Endometrial microvascular endothelial cells (primary cell): ENCODE measurements around the gene UBTD2. TPM values are rescaled to one million over a fixed set of nuclear protein-coding genes. Genes with fewer than 3 reads are reported as not detected.
"Not testable (repeated sequence)": the region's sequence is repeated elsewhere in the genome, so short reads cannot be mapped to it uniquely, and the experiment has no call there.

ENCODE experiments used
- in situ Hi-C: cut with HindIII; loops from 2 replicates; pipeline ENCODE4 v1.10.0; 2017; ENCODE audit warnings: low sequenced_read_pairs, low pct_unique_long_range_greater_than_20kb; ENCODE audit errors: inconsistent ontology term
- total RNA-seq: library from RNA; depleted of rRNA; stranded (reverse); fragments of >200 nt; gene quantifications from one replicate; pipeline ENCODE4 v1.2.3, GENCODE V29; 2015; ENCODE audit errors: inconsistent ontology term

UBTD2 gene
- total RNA-seq, result 22.9 TPM

GRCh38 chr5:172283020-172283861, at the start of gene UBTD2:
Gene UBTD2, minus strand, starts transcription at chr5:172283764. Its CDS starts 99 bp downstream, at chr5:172283665.
- in situ Hi-C loops, result loop anchor here (25.0 kb wide), 1 partner anchor 196 kb away; no protein-coding TSS in a partner anchor

- in situ Hi-C loops, result not testable (repeated sequence)
These were observed 43.3 kb upstream of the UBTD2 start for GRCh38 chr5:172326901-172327300.

GRCh38 chr5:172325452-172325851, 41.9 kb upstream of the UBTD2 start:
- in situ Hi-C loops, result no loop called here

GRCh38 chr5:172322028-172322965, 38.7 kb upstream of the UBTD2 start:
- in situ Hi-C loops, result no loop called here

GRCh38 chr5:172321593-172321992, 38.0 kb upstream of the UBTD2 start:
- in situ Hi-C loops, result no loop called here

GRCh38 chr5:172319708-172320441, 36.3 kb upstream of the UBTD2 start:
- in situ Hi-C loops, result no loop called here

- in situ Hi-C loops, result no loop called here
These were observed 32.3 kb upstream of the UBTD2 start for GRCh38 chr5:172315587-172316493.

- in situ Hi-C loops, result no loop called here
These were observed 30.4 kb upstream of the UBTD2 start for GRCh38 chr5:172313915-172314314.

GRCh38 chr5:172312286-172312685, 28.7 kb upstream of the UBTD2 start:
- in situ Hi-C loops, result no loop called here

- in situ Hi-C loops, result no loop called here
These were observed 28.0 kb upstream of the UBTD2 start for GRCh38 chr5:172311605-172312004.

GRCh38 chr5:172311026-172311425, 27.5 kb upstream of the UBTD2 start:
- in situ Hi-C loops, result no loop called here

GRCh38 chr5:172305380-172305779, 21.8 kb upstream of the UBTD2 start:
- in situ Hi-C loops, result no loop called here

GRCh38 chr5:172303572-172304335, 20.2 kb upstream of the UBTD2 start:
- in situ Hi-C loops, result no loop called here

- in situ Hi-C loops, result no loop called here
These were observed 19.6 kb upstream of the UBTD2 start for GRCh38 chr5:172303162-172303561.

GRCh38 chr5:172302047-172302710, 18.6 kb upstream of the UBTD2 start:
- in situ Hi-C loops, result no loop called here

- in situ Hi-C loops, result loop anchor here (25.0 kb wide), 1 partner anchor 213 kb away; no protein-coding TSS in a partner anchor
These were observed 16.4 kb upstream of the UBTD2 start for GRCh38 chr5:172299916-172300439.
